ENCODE data around the gene TBCA.
"Not testable (repeated sequence)": the region's sequence is repeated elsewhere in the genome, so short reads cannot be mapped to it uniquely, and the experiment has no call there.

The TBCA gene

GRCh38 chr5:77719666-77720363, 56.3 kb downstream of the TBCA start:
- DNase-seq (ENCODE audit: extremely low read depth, low read depth), result no peak
- no peak for TF ChIP-seq CTCF (IDR thresholded peaks at IDR 0.05; ENCODE audit: low read depth, low read length, missing control alignments)

GRCh38 chr5:77718934-77719610, 57.1 kb downstream of the TBCA start:
- TF ChIP-seq CTCF (IDR thresholded peaks at IDR 0.05; ENCODE audit: low read depth, low read length, missing control alignments), result no peak
- no peak for DNase-seq (ENCODE audit: extremely low read depth, low read depth)
- H3K4me3 ChIP-seq (replicated peaks; ENCODE audit: low read depth, low read length), result no peak overlapping the region

More at GRCh38 chr5:77719666-77720363, 56.3 kb downstream of the TBCA start:
- H3K4me3 ChIP-seq (replicated peaks; ENCODE audit: low read depth, low read length), result no peak overlapping the region

GRCh38 chr5:77709993-77710685, 66.0 kb downstream of the TBCA start:
- no peak for DNase-seq (ENCODE audit: extremely low read depth, low read depth)
- no peak for TF ChIP-seq CTCF (IDR thresholded peaks at IDR 0.05; ENCODE audit: low read depth, low read length, missing control alignments)
- no peak overlapping the region for H3K4me3 ChIP-seq (replicated peaks; ENCODE audit: low read depth, low read length)

GRCh38 chr5:77709340-77709739, 66.8 kb downstream of the TBCA start:
- TF ChIP-seq CTCF (IDR thresholded peaks at IDR 0.05; ENCODE audit: low read depth, low read length, missing control alignments), result no peak
- H3K4me3 ChIP-seq (replicated peaks; ENCODE audit: low read depth, low read length), result no peak overlapping the region
- DNase-seq (ENCODE audit: extremely low read depth, low read depth), result no peak

GRCh38 chr5:77707791-77708190, 68.3 kb downstream of the TBCA start:
- no peak for DNase-seq (ENCODE audit: extremely low read depth, low read depth)
- no peak for TF ChIP-seq CTCF (IDR thresholded peaks at IDR 0.05; ENCODE audit: low read depth, low read length, missing control alignments)
- H3K4me3 ChIP-seq (replicated peaks; ENCODE audit: low read depth, low read length), result no peak overlapping the region

- H3K4me3 ChIP-seq (replicated peaks; ENCODE audit: low read depth, low read length); DNase-seq (ENCODE audit: extremely low read depth, low read depth): not testable (repeated sequence)
These were observed 76.6 kb downstream of the TBCA start for GRCh38 chr5:77699569-77699968.

GRCh38 chr5:77698920-77699319, 77.2 kb downstream of the TBCA start:
- DNase-seq (ENCODE audit: extremely low read depth, low read depth), result no peak
- no peak overlapping the region for H3K4me3 ChIP-seq (replicated peaks; ENCODE audit: low read depth, low read length)
- TF ChIP-seq CTCF (IDR thresholded peaks at IDR 0.05; ENCODE audit: low read depth, low read length, missing control alignments), result no peak
